Ovary (tissue), 3 donors: ENCODE data around the gene TECTB.

Source experiments
- EP300 ChIP-seq: sonication (generic); formaldehyde crosslinking; IDR thresholded peaks from one replicate; pipeline ENCODE4 v1.6.1; 2017; ENCODE audit warnings: antibody characterized with exemption
- POLR2A ChIP-seq: fragments of 450-650 bp; IDR thresholded peaks from one replicate; pipeline ENCODE4 v1.6.1; 2017; ENCODE audit warnings: antibody characterized with exemption, mild to moderate bottlenecking, moderate library complexity
- TF ChIP-seq, protein P1 (sequence below), 3 donors: fragments of 450-650 bp in 2 of 3; fragments of 200-600 bp in 1 of 3; IDR thresholded peaks; one replicate each; pipeline versions ENCODE4 v1.5.1 to v1.8.0; 2016 to 2022; ENCODE audit warnings: antibody characterized with exemption in 3 of 3, mild to moderate bottlenecking in 1 of 3
- donor health status: DM: no; HTN: no; CAD: no.

DNA sequence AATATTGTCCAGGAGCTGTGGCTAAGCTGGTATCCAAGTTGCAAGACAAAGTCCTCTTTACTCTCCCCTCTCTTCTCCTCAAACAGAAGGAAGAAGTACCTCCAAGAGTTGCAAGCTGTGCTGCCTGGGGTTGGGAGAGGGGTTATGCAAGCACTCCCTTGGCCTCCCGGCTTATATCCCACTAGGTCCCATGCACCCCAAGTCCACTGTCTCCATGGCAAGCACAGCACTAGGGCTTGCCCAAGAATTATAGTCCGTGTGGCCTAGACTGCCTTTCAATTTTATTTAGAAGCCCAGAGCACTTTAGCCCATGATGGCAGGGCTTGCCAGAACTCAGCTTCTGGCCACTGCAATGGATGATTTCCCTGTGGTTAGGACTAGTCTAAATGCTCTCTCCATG, 40.4 kb upstream of the TECTB start:
- TF ChIP-seq, protein P1, sequence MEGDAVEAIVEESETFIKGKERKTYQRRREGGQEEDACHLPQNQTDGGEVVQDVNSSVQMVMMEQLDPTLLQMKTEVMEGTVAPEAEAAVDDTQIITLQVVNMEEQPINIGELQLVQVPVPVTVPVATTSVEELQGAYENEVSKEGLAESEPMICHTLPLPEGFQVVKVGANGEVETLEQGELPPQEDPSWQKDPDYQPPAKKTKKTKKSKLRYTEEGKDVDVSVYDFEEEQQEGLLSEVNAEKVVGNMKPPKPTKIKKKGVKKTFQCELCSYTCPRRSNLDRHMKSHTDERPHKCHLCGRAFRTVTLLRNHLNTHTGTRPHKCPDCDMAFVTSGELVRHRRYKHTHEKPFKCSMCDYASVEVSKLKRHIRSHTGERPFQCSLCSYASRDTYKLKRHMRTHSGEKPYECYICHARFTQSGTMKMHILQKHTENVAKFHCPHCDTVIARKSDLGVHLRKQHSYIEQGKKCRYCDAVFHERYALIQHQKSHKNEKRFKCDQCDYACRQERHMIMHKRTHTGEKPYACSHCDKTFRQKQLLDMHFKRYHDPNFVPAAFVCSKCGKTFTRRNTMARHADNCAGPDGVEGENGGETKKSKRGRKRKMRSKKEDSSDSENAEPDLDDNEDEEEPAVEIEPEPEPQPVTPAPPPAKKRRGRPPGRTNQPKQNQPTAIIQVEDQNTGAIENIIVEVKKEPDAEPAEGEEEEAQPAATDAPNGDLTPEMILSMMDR (IDR thresholded peaks at IDR 0.05): no peak
- TF ChIP-seq POLR2A (no peak), EP300 (no peak)
